H9 (cell line): Measurements from ENCODE around the gene ADCK2. TPM values are rescaled to one million over a fixed set of nuclear protein-coding genes. Genes with fewer than 3 reads are reported as not detected.
"Not testable (repeated sequence)": the region's sequence is repeated elsewhere in the genome, so short reads cannot be mapped to it uniquely, and the experiment has no call there.

Source experiments
- DNase-seq: peaks from one replicate; pipeline ENCODE4 v3.0.0-alpha.2; 2017
- H2AFZ ChIP-seq: one replicate; pipeline ENCODE4 v1.6.1; 2013; ENCODE audit warnings: mild to moderate bottlenecking, low read length, control low read depth, moderate library complexity
- H2AK5ac ChIP-seq: 2 replicates; pipeline ENCODE4 v1.6.1; 2013; ENCODE audit warnings: low read length, control low read depth, mixed read lengths; ENCODE audit not compliant: insufficient read length
- H2BK120ac ChIP-seq: one replicate; pipeline ENCODE4 v1.6.1; 2013; ENCODE audit warnings: low read depth, mild to moderate bottlenecking, low read length, control low read depth, inconsistent platforms; ENCODE audit not compliant: poor library complexity, severe bottlenecking
- H2BK12ac ChIP-seq: 2 replicates; pipeline ENCODE4 v1.6.1; 2013; ENCODE audit warnings: low read length, control low read depth, mixed read lengths, low read depth; ENCODE audit not compliant: insufficient read length
- H2BK15ac ChIP-seq: 2 replicates; pipeline ENCODE4 v1.6.1; 2013; ENCODE audit warnings: low read depth, low read length, control low read depth
- H2BK20ac ChIP-seq: one replicate; pipeline ENCODE4 v1.6.1; 2013; ENCODE audit warnings: low read depth, mild to moderate bottlenecking, low read length, control low read depth, inconsistent platforms; ENCODE audit not compliant: poor library complexity, severe bottlenecking
- H2BK5ac ChIP-seq: 2 replicates; pipeline ENCODE4 v1.6.1; 2013; ENCODE audit warnings: low read length, control low read depth, mixed read lengths; ENCODE audit not compliant: insufficient read length
- H3K14ac ChIP-seq: 2 replicates; pipeline ENCODE4 v1.6.1; 2013; ENCODE audit warnings: low read length, control low read depth; ENCODE audit not compliant: insufficient read depth
- H3K18ac ChIP-seq: 2 replicates; pipeline ENCODE4 v1.6.1; 2013; ENCODE audit warnings: low read depth, mild to moderate bottlenecking, mixed read lengths, low read length, control low read depth; ENCODE audit not compliant: insufficient read length
- H3K23ac ChIP-seq: 2 replicates; pipeline ENCODE4 v1.6.1; 2013; ENCODE audit warnings: low read length, control low read depth, mixed read lengths, low read depth; ENCODE audit not compliant: insufficient read length
- H3K23me2 ChIP-seq: 2 replicates; pipeline ENCODE4 v1.6.1; 2013; ENCODE audit warnings: low read depth, mild to moderate bottlenecking, mixed read lengths, low read length, control low read depth; ENCODE audit not compliant: insufficient read length, poor library complexity, severe bottlenecking
- H3K27ac ChIP-seq: 2 replicates; pipeline ENCODE4 v1.5.1; 2013; ENCODE audit warnings: low read length, control low read depth, mixed read lengths, low read depth; ENCODE audit not compliant: insufficient read length
- H3K27me3 ChIP-seq: 2 replicates; pipeline ENCODE4 v1.6.1; 2013; ENCODE audit warnings: low read length, control low read depth, inconsistent platforms; ENCODE audit not compliant: insufficient read depth
- H3K4ac ChIP-seq: 2 replicates; pipeline ENCODE4 v1.6.1; 2013; ENCODE audit warnings: low read depth, mild to moderate bottlenecking, control low read depth, inconsistent platforms, low read length, moderate library complexity
- H3K4me1 ChIP-seq: 2 replicates; pipeline ENCODE4 v1.6.1; 2013; ENCODE audit warnings: low read length, control low read depth, inconsistent platforms; ENCODE audit not compliant: insufficient read depth
- H3K4me2 ChIP-seq: 2 replicates; pipeline ENCODE4 v1.6.1; 2013; ENCODE audit warnings: low read length, control low read depth, mixed read lengths; ENCODE audit not compliant: insufficient read length, insufficient read depth
- H3K56ac ChIP-seq: 2 replicates; pipeline ENCODE4 v1.6.1; 2013; ENCODE audit warnings: low read depth, mild to moderate bottlenecking, mixed read lengths, low read length, control low read depth; ENCODE audit not compliant: insufficient read length
- H3K79me1 ChIP-seq: 2 replicates; pipeline ENCODE4 v1.6.1; 2013; ENCODE audit warnings: low read depth, mild to moderate bottlenecking, moderate library complexity, low read length, control low read depth, inconsistent platforms; ENCODE audit not compliant: insufficient read depth, poor library complexity, severe bottlenecking
- H3K79me2 ChIP-seq: 2 replicates; pipeline ENCODE4 v1.6.1; 2013; ENCODE audit warnings: low read length, control low read depth, inconsistent platforms; ENCODE audit not compliant: insufficient read depth
- H3K9ac ChIP-seq: 2 replicates; pipeline ENCODE4 v1.6.1; 2013; ENCODE audit warnings: low read length, control low read depth, mixed read lengths; ENCODE audit not compliant: insufficient read length; ENCODE audit errors: extremely low read depth
- H3K9me3 ChIP-seq: one replicate; pipeline ENCODE4 v1.6.1; 2013; ENCODE audit warnings: low read depth, low read length, inconsistent platforms; ENCODE audit not compliant: control insufficient read depth
- H3T11ph ChIP-seq: one replicate; pipeline ENCODE4 v1.6.1; 2013; ENCODE audit warnings: mild to moderate bottlenecking, low read length, control low read depth, inconsistent platforms
- H4K20me1 ChIP-seq: one replicate; pipeline ENCODE4 v1.6.1; 2013; ENCODE audit not compliant: control insufficient read depth, insufficient read length, insufficient read depth
- H4K5ac ChIP-seq: 2 replicates; pipeline ENCODE4 v1.6.1; 2013; ENCODE audit warnings: low read depth, mild to moderate bottlenecking, mixed read lengths, low read length, control low read depth; ENCODE audit not compliant: insufficient read length
- H4K8ac ChIP-seq: replicated peaks from 2 replicates; pipeline ENCODE4 v1.6.1; 2013; ENCODE audit warnings: low read length, control low read depth, mixed read lengths, low read depth; ENCODE audit not compliant: insufficient read length
- H4K91ac ChIP-seq: 2 replicates; pipeline ENCODE4 v1.6.1; 2013; ENCODE audit warnings: low read depth, mild to moderate bottlenecking, moderate library complexity, mixed read lengths, low read length, control low read depth; ENCODE audit not compliant: insufficient read length
- H3K27ac Mint-ChIP-seq, 3 experiments: 2 replicates in 2 of 3; 3 replicates in 1 of 3; pipeline ENCODE4 v1.8.0; 2020 to 2021; ENCODE audit warnings: mixed read lengths in 3 of 3, mild to moderate bottlenecking in 1 of 3, moderate library complexity in 1 of 3
- H3K27me3 Mint-ChIP-seq: 2 replicates; pipeline ENCODE4 v1.8.0; 2021; ENCODE audit warnings: low read depth, mild to moderate bottlenecking, moderate library complexity, mixed read lengths
- H3K36me3 Mint-ChIP-seq, 3 experiments: 2 replicates in 2 of 3; 3 replicates in 1 of 3; pipeline ENCODE4 v1.8.0; 2020 to 2021; ENCODE audit warnings: low read depth in 3 of 3, mixed read lengths in 3 of 3; ENCODE audit not compliant: insufficient read depth in 1 of 3
- H3K4me1 Mint-ChIP-seq, 2 experiments: 2 replicates each; pipeline ENCODE4 v1.8.0; 2020; ENCODE audit warnings: mixed read lengths in 2 of 2
- H3K4me3 Mint-ChIP-seq, 2 experiments: 2 replicates in 1 of 2; 3 replicates in 1 of 2; pipeline ENCODE4 v1.8.0; 2020 to 2021; ENCODE audit warnings: mild to moderate bottlenecking in 2 of 2, mixed read lengths in 2 of 2, moderate library complexity in 1 of 2
- H3K9me3 Mint-ChIP-seq, 2 experiments: 2 replicates in 1 of 2; 3 replicates in 1 of 2; pipeline ENCODE4 v1.8.0; 2020; ENCODE audit warnings: mild to moderate bottlenecking in 2 of 2, mixed read lengths in 2 of 2, moderate library complexity in 1 of 2
- total RNA-seq: library from RNA; stranded (reverse); gene quantifications from 2 replicates; pipeline ENCODE4 v1.2.1, GENCODE V29; 2021

ADCK2 gene
- total RNA-seq, 1 experiment from 2014 or later = 12.4 TPM

- not testable (repeated sequence) for H4K20me1 ChIP-seq, H3K14ac ChIP-seq, H3K27ac Mint-ChIP-seq, H4K91ac ChIP-seq, H3K27me3 ChIP-seq, H3K27me3 Mint-ChIP-seq, H3K27ac ChIP-seq, H3K79me2 ChIP-seq, H3K18ac ChIP-seq, H3K4ac ChIP-seq, H2BK12ac ChIP-seq, H2AFZ ChIP-seq, H4K5ac ChIP-seq, H4K8ac ChIP-seq, H2BK5ac ChIP-seq, H3K23me2 ChIP-seq, H3K23ac ChIP-seq, H3K56ac ChIP-seq, H2BK120ac ChIP-seq, H3K79me1 ChIP-seq, DNase-seq, H3K4me3 Mint-ChIP-seq, H2BK15ac ChIP-seq, H3K4me2 ChIP-seq, H3K9ac ChIP-seq, H3T11ph ChIP-seq, H3K4me1 ChIP-seq, H3K4me1 Mint-ChIP-seq, H2BK20ac ChIP-seq, H2AK5ac ChIP-seq, H3K9me3 ChIP-seq
- H3K9me3 Mint-ChIP-seq = peaks cover 21 to 28% of the 10 kb centered on the region in 2 experiments
- H3K36me3 Mint-ChIP-seq = peaks cover 24 to 36% (median 25%) of the 10 kb centered on the region in 3 experiments
These were observed 39.6 kb downstream of the ADCK2 start for GRCh38 chr7:140712392-140712791.
